Thyroid gland (tissue), 4 donors: Measurements from ENCODE around the gene ESPNL.

Experiments
- POLR2A ChIP-seq, 2 donors: fragments of 450-650 bp; IDR thresholded peaks; one replicate each; pipeline ENCODE4 v1.6.1; 2017; ENCODE audit warnings: antibody characterized with exemption in 2 of 2, mild to moderate bottlenecking in 2 of 2, moderate library complexity in 1 of 2
- TF ChIP-seq, protein P1 (sequence below), 6 experiments: fragments of 200-600 bp in 3 of 6; fragments of 450-650 bp in 3 of 6; sonication (generic) in 3 of 6; IDR thresholded peaks; one replicate each; pipeline ENCODE4 v1.5.1; 2016 to 2019; ENCODE audit warnings: antibody characterized with exemption in 6 of 6, mild to moderate bottlenecking in 2 of 6, inconsistent platforms in 1 of 6, moderate library complexity in 1 of 6

DNA sequence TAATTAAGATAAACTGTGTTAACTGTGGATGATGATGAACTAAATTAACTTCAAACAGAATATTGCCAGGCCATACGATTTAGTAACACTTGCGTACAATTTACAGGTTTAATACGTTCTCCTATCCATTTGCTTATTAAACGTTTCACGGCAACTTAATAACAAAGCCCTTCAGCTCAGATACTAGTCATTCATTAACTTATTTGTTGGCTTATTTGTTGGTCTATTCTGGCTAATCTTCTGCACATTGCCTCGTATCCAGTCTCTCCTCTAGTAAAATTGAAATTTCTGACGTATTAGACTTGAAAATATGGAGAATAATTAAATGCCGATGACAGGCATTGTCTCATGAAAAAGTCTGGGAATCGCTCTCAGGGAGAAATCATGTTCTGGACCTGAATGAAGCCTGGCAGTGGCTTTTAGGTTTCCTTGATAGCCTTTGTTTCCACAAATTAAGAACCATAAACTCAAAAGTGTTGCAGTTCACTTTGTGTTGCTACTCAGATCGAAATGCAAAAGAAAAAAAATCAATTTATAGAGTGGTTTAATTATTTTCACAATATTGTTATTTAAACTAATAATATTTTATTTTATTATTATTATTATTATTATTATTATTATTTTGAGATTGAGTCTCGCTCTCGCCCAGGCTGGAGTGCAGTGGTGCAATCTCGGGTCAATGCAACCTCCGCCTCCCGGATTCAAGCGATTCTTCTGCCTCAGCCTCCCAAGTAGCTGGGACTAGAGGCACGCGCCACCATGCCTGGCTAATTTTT, 34.9 kb upstream of the ESPNL start:
- TF ChIP-seq, protein P1, sequence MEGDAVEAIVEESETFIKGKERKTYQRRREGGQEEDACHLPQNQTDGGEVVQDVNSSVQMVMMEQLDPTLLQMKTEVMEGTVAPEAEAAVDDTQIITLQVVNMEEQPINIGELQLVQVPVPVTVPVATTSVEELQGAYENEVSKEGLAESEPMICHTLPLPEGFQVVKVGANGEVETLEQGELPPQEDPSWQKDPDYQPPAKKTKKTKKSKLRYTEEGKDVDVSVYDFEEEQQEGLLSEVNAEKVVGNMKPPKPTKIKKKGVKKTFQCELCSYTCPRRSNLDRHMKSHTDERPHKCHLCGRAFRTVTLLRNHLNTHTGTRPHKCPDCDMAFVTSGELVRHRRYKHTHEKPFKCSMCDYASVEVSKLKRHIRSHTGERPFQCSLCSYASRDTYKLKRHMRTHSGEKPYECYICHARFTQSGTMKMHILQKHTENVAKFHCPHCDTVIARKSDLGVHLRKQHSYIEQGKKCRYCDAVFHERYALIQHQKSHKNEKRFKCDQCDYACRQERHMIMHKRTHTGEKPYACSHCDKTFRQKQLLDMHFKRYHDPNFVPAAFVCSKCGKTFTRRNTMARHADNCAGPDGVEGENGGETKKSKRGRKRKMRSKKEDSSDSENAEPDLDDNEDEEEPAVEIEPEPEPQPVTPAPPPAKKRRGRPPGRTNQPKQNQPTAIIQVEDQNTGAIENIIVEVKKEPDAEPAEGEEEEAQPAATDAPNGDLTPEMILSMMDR (IDR thresholded peaks at IDR 0.05): no peak
- no peak for TF ChIP-seq POLR2A (IDR thresholded peaks at IDR 0.05)
